Activated T-cell treated with anti-CD3 and anti-CD28 coated beads, Interleukin-2, amount 50 U/mL, for 24 hours (primary cell): ENCODE results near the gene MALSU1.

Source experiments
- DNase-seq: peaks from one replicate; pipeline ENCODE4 v3.0.0-alpha.2; 2020
- H3K27ac Mint-ChIP-seq: 2 replicates; pipeline ENCODE4 v1.8.0; 2020; ENCODE audit warnings: mild to moderate bottlenecking, mixed read lengths
- H3K27me3 Mint-ChIP-seq: 2 replicates; pipeline ENCODE4 v1.8.0; 2020; ENCODE audit warnings: mixed read lengths
- H3K36me3 Mint-ChIP-seq: 2 replicates; pipeline ENCODE4 v1.8.0; 2020; ENCODE audit warnings: low read depth, mixed read lengths
- H3K4me1 Mint-ChIP-seq: 2 replicates; pipeline ENCODE4 v1.8.0; 2020; ENCODE audit warnings: low read depth, mixed read lengths
- H3K4me3 Mint-ChIP-seq: 2 replicates; pipeline ENCODE4 v1.8.0; 2020; ENCODE audit warnings: mild to moderate bottlenecking, moderate library complexity, mixed read lengths
- H3K9me3 Mint-ChIP-seq: 2 replicates; pipeline ENCODE4 v1.8.0; 2020; ENCODE audit warnings: mixed read lengths

Gene MALSU1

GRCh38 chr7:23298885-23299769 is at the start of gene MALSU1:
Gene MALSU1 (plus strand): TSS chr7:23299339. CDS start chr7:23299353, 14 bp downstream.
- H3K4me3 Mint-ChIP-seq: peak within 1 kb of the TSS; percentile 96
- peaks cover 41% of the 10 kb centered on the region for H3K4me1 Mint-ChIP-seq
- DNase-seq: peak; percentile 97
- H3K36me3 Mint-ChIP-seq: peaks cover 46% of the 10 kb centered on the region
- H3K9me3 Mint-ChIP-seq: no peaks in the 10 kb centered on the region
- H3K27me3 Mint-ChIP-seq: no peaks in the 10 kb centered on the region
- H3K27ac Mint-ChIP-seq: peak within 1 kb of the TSS; percentile 95

- no peak overlapping the region for H3K4me3 Mint-ChIP-seq
- peaks cover 7% of the 10 kb centered on the region for H3K9me3 Mint-ChIP-seq
- no peak overlapping the region for H3K27ac Mint-ChIP-seq
- peaks cover 81% of the 10 kb centered on the region for H3K27me3 Mint-ChIP-seq
- H3K36me3 Mint-ChIP-seq: no peaks in the 10 kb centered on the region
- H3K4me1 Mint-ChIP-seq: peaks cover 5% of the 10 kb centered on the region
- no peak for DNase-seq
Measured at GRCh38 chr7:23249486-23249885, 49.7 kb upstream of the MALSU1 start.

- Mint-ChIP-seq H3K4me1 (no peaks in the 10 kb centered on the region), H3K27me3 (peaks cover 57% of the 10 kb centered on the region), H3K9me3 (peaks cover 7% of the 10 kb centered on the region), H3K27ac (no peak overlapping the region), H3K36me3 (no peaks in the 10 kb centered on the region), H3K4me3 (no peak overlapping the region)
- DNase-seq: no peak
Measured at GRCh38 chr7:23254051-23254681, 45.0 kb upstream of the MALSU1 start.

GRCh38 chr7:23256731-23257130 is 42.4 kb upstream of the MALSU1 start:
- H3K27me3 Mint-ChIP-seq: peaks cover 33% of the 10 kb centered on the region
- H3K4me3 Mint-ChIP-seq: no peak overlapping the region
- no peaks in the 10 kb centered on the region for H3K4me1 Mint-ChIP-seq
- H3K9me3 Mint-ChIP-seq: peaks cover 3% of the 10 kb centered on the region
- no peak overlapping the region for H3K27ac Mint-ChIP-seq
- no peaks in the 10 kb centered on the region for H3K36me3 Mint-ChIP-seq
- DNase-seq: no peak

GRCh38 chr7:23260371-23260770 is 38.8 kb upstream of the MALSU1 start:
- Mint-ChIP-seq H3K4me3 (no peak overlapping the region), H3K27me3 (peaks cover 10% of the 10 kb centered on the region), H3K4me1 (peaks cover 1% of the 10 kb centered on the region), H3K36me3 (no peaks in the 10 kb centered on the region), H3K9me3 (no peaks in the 10 kb centered on the region), H3K27ac (no peak overlapping the region)
- DNase-seq: no peak

GRCh38 chr7:23261843-23262452 is 37.2 kb upstream of the MALSU1 start:
- H3K4me3 Mint-ChIP-seq: no peak overlapping the region
- H3K36me3 Mint-ChIP-seq: no peaks in the 10 kb centered on the region
- no peak overlapping the region for H3K27ac Mint-ChIP-seq
- DNase-seq: peak; percentile 57
- peaks cover 2% of the 10 kb centered on the region for H3K27me3 Mint-ChIP-seq
- H3K4me1 Mint-ChIP-seq: peaks cover 1% of the 10 kb centered on the region
- no peaks in the 10 kb centered on the region for H3K9me3 Mint-ChIP-seq

- Mint-ChIP-seq H3K27ac (no peak overlapping the region), H3K36me3 (no peaks in the 10 kb centered on the region), H3K27me3 (no peaks in the 10 kb centered on the region), H3K4me1 (peaks cover 1% of the 10 kb centered on the region), H3K4me3 (no peak overlapping the region), H3K9me3 (no peaks in the 10 kb centered on the region)
- no peak for DNase-seq
Measured at GRCh38 chr7:23264916-23265458, 34.2 kb upstream of the MALSU1 start.

- no peak overlapping the region for H3K4me3 Mint-ChIP-seq
- no peaks in the 10 kb centered on the region for H3K9me3 Mint-ChIP-seq
- DNase-seq: no peak
- no peak overlapping the region for H3K27ac Mint-ChIP-seq
- H3K4me1 Mint-ChIP-seq: peaks cover 1% of the 10 kb centered on the region
- no peaks in the 10 kb centered on the region for H3K27me3 Mint-ChIP-seq
- H3K36me3 Mint-ChIP-seq: no peaks in the 10 kb centered on the region
Measured at GRCh38 chr7:23266918-23267317, 32.2 kb upstream of the MALSU1 start.

GRCh38 chr7:23267357-23267756 is 31.8 kb upstream of the MALSU1 start:
- Mint-ChIP-seq H3K36me3 (no peaks in the 10 kb centered on the region), H3K4me1 (peaks cover 1% of the 10 kb centered on the region), H3K27me3 (no peaks in the 10 kb centered on the region), H3K27ac (no peak overlapping the region), H3K4me3 (no peak overlapping the region), H3K9me3 (no peaks in the 10 kb centered on the region)
- DNase-seq: no peak

- DNase-seq: no peak
- Mint-ChIP-seq H3K27me3 (no peaks in the 10 kb centered on the region), H3K4me3 (no peak overlapping the region), H3K4me1 (peaks cover 6% of the 10 kb centered on the region), H3K27ac (no peak overlapping the region), H3K36me3 (no peaks in the 10 kb centered on the region), H3K9me3 (no peaks in the 10 kb centered on the region)
Measured at GRCh38 chr7:23268167-23268566, 31.0 kb upstream of the MALSU1 start.

GRCh38 chr7:23268746-23269145 is 30.4 kb upstream of the MALSU1 start:
- Mint-ChIP-seq H3K27ac (no peak overlapping the region), H3K27me3 (no peaks in the 10 kb centered on the region), H3K4me3 (no peak overlapping the region), H3K4me1 (peaks cover 12% of the 10 kb centered on the region), H3K36me3 (no peaks in the 10 kb centered on the region), H3K9me3 (no peaks in the 10 kb centered on the region)
- no peak for DNase-seq

- H3K4me3 Mint-ChIP-seq: no peak overlapping the region
Measured at GRCh38 chr7:23272275-23272674, 26.9 kb upstream of the MALSU1 start.

GRCh38 chr7:23273141-23273599 is 26.0 kb upstream of the MALSU1 start:
- Mint-ChIP-seq H3K36me3 (no peaks in the 10 kb centered on the region), H3K27ac (peak overlapping the region; percentile 31), H3K4me1 (peaks cover 13% of the 10 kb centered on the region), H3K4me3 (peak overlapping the region; percentile 60), H3K9me3 (no peaks in the 10 kb centered on the region), H3K27me3 (no peaks in the 10 kb centered on the region)
- DNase-seq: peak; percentile 92

More at GRCh38 chr7:23272275-23272674, 26.9 kb upstream of the MALSU1 start:
- peaks cover 11% of the 10 kb centered on the region for H3K4me1 Mint-ChIP-seq
- H3K27ac Mint-ChIP-seq: no peak overlapping the region
- no peak for DNase-seq
- H3K27me3 Mint-ChIP-seq: no peaks in the 10 kb centered on the region
- H3K36me3 Mint-ChIP-seq: no peaks in the 10 kb centered on the region
- H3K9me3 Mint-ChIP-seq: no peaks in the 10 kb centered on the region

GRCh38 chr7:23275912-23276311 is 23.2 kb upstream of the MALSU1 start:
- Mint-ChIP-seq H3K27me3 (no peaks in the 10 kb centered on the region), H3K9me3 (no peaks in the 10 kb centered on the region), H3K4me3 (no peak overlapping the region), H3K27ac (no peak overlapping the region), H3K4me1 (peaks cover 13% of the 10 kb centered on the region), H3K36me3 (no peaks in the 10 kb centered on the region)
- no peak for DNase-seq
